DMS53 (cell line): ENCODE results near the gene WIPI1.
"Not testable (repeated sequence)": the region's sequence is repeated elsewhere in the genome, so short reads cannot be mapped to it uniquely, and the experiment has no call there.

Experiments
- DNase-seq: peaks from one replicate; lab custom pipeline; 2025; lab: John Stamatoyannopoulos, UW

WIPI1 gene

DNA sequence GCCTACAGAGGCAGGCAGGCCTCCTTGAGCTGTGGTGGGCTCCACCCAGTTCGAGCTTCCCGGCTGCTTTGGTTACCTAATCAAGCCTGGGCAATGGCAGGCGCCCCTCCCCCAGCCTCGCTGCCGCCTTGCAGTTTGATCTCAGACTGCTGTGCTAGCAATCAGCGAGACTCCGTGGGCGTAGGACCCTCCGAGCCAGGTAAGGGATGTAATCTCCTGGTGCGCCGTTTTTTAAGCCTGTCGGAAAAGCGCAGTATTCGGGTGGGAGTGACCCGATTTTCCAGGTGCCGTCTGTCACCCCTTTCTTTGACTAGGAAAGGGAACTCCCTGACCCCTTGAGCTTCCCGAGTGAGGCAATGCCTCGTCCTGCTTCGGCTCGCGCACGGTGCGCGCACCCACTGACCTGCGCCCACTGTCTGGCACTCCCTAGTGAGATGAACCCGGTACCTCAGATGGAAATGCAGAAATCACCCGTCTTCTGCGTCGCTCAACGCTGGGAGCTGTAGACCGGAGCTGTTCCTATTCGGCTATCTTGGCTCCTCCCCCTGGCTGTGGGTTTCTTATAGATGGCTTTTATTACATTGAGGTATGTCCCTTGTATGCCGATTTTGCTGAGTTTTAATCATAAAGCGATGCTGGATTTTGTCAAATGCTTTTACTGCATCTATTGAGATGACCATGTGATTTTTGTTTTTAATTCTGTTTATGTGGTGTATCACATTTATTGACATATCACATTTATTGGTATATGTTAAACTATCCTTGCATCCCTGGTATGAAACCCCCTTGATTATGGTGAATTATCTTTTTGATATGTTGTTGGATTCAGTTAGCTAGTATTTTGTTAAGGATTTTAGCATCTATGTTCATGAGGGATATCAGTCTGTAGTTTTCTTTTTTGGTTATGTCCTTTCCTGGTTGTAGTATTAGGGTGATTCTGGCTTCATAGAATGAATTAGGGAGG is 43.4 kb downstream of the WIPI1 start:
- peak; percentile 71 for DNase-seq

DNA sequence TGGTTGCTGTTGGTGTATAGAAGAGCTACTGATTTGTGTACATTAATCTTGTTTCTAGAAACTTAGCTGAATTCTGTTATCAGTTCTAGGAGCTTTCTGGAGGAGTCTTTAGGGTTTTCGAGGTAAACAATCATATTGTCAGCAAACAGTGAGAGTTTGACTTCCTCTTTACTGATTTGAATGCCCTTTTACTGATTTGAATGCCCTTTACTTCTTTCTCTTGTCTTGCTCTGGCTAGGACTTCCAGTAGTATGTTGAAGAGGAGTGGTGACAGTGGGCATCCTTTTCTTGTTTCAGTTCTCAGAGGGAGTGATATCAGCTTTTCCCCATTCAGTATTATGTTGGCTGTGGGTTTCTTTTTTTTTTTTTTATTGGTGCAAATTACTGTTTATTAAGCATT is 49.6 kb downstream of the WIPI1 start:
- not testable (repeated sequence) for DNase-seq

DNA sequence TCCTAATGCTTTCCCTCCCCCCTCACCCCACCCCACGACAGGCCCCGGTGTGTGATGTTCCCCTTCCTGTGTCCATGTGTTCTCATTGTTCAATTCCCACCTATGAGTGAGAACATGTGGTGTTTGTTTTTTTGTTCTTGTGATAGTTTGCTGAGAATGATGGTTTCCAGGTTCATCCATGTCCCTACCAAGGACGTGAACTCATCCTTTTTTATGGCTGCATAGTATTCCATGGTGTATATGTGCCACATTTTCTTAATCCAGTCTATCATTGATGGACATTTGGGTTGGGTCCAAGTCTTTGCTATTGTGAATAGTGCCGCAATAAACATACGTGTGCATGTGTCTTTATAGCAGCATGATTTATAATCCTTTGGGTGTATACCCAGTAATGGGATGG is 53.5 kb downstream of the WIPI1 start:
- DNase-seq, result not testable (repeated sequence)

DNA sequence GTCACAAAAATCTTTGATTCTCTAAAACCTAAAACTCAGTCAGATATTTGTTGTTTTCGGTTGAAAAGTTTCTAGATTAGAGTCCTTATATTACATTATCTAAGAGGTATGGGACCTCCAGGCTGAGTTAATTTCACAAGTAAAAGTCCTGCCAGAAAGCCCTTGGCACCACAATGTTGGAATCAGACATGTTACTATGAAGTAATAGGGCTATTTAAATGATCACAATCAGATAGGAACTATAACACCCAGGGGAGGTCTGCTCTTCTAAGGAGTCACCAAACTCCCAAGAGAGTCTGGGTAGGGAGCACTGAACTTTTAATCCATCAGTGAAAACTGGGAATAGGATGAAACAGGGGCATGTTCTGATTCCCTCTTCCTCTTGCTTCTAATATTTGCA is 54.2 kb downstream of the WIPI1 start:
- no peak for DNase-seq

DNA sequence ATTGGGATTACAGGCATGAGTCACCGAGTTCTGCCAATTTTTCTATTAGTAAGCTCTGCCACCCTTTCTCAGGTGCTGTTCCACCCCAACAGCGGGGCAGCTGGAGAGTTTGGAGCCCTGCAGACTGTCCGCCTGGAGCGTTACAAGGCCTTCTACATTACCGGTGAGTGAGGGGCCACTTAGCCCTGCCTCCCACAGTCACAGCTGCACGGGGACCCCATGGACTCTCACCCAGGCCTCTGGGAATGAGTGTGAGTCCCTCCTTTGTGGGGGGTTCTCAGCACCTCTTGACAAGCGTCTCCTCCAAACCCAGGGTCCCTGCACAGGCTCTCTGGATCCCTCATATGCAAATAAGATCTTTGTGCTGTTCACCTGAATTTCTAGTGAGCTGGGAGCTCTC is 56.0 kb downstream of the WIPI1 start:
- DNase-seq, result no peak

DNA sequence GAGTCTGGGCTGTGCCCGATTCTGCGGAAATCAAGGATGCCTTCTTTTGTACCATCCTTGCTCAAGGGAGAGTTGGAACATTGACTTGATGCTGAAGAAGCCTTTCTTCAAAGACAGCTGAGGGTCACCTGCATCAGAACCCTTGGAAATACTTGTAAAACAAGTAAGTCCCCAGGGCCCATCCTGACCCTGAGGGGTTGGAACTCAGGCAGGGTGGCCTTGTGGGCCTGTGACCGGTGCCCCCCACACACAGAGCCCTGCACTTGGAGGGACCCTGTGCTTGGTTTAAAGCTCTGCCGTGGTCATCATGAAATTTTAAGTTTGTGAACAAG is 56.9 kb downstream of the WIPI1 start:
- no peak for DNase-seq

DNA sequence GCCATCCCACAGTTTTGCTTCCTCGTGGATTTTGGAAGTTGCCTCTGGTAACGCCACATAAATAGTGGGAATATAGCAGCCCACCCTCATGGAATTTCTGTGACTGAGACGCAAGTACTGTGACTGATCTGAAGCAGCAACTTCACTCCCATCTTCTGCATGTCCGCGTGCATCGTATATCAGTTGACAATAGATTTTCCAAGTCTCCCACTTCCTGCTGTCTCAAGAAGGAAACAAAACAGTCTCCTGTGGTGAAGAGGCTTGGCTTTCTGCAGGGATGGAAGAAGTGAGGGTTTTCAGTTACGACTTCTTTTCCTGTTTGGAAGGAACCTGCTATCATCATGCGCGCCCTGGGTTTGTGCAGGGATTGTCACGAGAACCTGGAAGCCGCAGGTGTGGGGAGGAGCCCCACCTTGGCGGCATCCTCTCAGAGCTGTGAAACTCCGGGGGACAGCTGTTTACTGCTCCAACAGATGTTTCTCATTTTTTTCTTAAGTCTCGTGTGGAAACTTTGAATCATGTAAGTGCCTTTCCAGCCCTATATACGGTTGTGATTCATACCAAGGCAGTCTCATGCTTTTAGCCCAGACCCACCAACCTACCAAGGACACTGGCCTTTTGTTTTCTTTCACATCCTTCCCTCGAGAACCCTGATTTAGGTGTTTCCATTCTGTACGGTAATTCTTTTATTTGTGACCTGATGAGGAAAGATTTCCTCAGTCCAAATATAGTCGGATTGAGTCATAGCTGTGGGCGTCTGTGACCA is 57.5 kb downstream of the WIPI1 start:
- no peak for DNase-seq

DNA sequence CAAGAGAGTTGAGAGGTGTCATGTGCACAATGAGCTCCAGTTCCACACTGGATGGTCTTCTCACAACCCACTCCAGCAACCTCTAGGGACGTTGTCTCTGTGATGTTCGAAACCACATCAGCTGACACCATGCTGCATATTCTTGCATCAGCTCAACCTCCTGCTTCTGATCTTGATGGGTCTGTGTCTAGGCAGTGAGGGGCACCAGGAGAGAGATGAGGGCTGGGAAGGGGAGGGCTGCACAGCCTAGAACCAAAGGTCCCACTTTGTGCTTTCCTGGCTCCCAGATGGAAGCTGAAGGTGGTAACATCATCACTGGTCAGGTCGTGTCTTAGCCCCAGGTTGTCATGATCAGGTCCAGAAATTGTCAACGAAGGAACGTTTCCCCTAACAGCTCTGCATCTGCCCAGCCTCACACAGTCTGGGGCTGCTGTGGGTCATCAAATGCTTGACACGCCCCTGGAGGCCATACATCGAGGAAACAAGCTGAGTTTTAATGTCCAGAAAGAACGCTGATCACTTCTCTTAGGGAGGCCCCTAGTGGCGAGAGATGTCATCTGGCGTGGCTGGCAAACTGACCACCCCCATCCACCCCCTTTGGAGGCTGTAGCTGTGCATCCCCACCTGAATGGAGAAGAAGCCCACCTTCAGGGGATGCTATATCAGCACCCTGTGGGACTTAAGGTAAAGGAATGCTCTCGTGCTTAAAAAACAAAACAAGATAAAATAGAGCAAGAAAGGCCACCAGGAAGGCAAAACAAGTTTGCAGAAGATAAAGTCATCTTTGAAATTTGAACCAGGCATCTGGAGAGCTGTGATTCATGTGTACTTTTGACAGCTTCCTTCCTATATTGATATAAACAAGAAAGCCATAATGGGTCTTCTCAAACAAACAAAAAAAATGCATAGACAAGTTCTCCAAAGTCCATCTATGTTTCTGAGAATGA is 58.3 kb downstream of the WIPI1 start:
- DNase-seq, result peak; percentile 86

DNA sequence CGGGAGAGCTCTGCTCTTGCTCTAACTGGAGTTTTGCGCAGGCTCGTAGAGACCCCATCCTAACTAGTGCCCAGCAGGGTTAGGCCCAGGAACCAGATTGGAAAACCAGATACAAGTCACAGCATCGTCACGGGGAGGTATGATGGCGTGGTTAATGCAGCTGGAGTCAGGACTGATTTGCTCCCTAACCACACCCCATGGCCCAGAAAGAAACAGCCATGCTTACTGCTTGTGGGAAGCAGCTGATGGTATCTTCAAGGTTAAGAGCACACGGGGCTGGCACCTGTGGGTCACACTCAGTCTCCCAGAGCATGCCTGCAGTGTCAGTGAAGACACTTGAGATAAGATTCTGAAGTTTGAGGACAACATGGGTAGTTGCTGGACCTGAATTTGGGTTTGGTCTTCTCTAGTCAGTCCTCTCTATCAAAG is 60.2 kb downstream of the WIPI1 start:
- no peak for DNase-seq

DNA sequence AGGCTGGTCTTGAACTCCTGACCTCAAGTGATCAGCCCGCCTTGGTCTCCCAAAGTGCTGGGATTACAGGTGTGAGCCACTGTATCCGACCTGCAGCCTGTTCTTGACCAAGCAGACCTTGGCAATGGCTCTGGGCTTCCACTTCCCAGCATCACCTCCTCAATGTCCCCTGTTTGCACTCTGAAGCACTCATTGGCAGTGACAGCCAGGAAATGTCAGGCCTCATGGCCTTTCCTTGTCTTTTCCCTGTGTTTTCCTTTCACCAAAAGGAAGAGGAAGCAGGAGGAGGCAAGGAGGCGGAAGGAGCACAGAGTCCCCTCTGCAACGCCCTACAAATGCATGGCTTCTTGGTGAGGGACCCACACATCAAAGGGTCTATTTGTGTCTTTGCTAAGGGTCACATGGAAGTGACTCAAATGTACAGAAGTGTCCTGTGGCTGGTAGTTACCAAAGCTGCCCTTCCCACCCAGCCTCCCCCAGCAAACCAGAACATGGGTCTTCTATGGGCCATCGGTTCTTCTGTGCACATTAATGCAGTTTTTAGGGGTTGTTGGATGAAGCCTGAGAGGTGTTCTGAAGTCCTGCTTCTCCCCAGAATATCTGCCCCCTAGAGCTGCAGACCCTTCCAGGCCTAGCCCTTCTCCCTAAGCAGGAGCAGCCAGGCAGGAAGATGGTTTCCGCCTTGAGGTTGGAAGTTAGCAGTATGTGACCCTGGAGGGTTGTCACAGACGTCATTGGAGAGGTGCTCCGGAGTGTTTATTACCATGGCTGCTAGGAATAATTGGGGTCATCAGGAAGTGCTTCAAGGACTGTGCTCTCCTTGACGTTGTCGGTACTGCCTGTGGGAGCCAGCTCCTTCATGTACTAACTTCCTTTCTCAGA is 60.8 kb downstream of the WIPI1 start:
- no peak for DNase-seq

DNA sequence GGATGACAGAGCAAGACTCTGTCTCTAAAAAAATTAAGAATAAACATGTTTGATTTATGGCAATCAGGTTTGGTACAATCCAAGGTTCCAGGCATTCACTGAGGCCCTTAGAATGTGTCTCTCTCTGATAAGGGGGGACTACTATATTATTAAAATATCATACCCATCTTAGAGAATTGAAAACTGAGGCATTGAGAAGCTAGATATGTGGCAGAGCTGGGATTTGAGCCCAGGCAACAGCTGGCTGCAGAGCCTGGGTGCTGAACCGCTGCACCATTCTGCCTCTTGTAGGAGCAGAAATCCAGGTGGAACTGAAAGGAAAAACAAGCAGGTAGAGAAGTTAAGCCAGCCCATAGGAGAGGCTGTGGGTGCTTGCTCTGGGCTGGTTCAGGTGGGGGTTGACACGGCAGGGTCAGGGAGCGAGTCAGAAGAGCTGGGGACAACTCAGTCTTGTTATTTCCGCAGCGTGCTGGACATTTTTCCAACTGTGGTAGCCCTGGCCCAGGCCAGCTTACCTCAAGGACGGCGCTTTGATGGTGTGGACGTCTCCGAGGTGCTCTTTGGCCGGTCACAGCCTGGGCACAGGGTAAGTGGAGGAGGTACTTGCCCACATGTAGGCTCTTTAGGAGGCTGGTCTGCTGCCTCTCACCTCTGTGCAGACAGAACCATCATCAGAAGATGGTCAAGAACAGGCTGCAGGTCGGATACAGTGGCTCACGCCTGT is 62.5 kb downstream of the WIPI1 start:
- DNase-seq, result no peak

DNA sequence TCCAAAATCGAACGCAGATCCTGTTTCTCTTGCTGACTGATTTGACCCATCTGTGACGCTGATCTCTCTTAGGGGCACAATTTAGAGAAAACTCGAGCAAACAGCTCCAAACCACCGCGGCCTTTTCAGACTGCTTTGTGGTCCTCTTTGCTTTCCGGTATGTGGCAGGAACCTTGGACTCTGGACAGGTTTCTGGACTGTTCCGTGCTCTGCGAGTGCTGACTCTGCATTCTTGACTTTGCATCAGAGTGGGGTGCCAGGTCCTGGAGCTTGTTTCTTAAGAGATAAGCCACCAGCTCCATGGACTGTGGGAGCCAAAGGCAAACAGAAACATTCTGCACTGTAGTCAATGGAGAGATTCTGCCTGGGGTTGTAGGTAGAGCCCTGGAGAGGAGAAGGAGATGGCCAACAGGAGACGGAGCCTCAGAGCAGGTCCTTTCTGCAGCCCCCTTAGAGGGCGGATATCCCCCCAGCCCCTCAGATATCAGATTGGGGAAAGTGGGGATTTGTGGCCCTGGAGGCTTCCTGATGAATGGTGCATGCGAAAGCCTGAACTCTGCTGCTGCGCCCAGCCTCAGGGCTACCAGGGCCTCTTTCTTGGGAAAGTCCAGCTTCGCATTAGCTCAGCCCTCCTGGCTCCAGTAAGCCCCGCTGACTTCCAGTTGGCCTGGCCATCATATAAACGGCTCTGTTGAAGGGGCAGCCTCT is 65.6 kb downstream of the WIPI1 start:
- no peak for DNase-seq

DNA sequence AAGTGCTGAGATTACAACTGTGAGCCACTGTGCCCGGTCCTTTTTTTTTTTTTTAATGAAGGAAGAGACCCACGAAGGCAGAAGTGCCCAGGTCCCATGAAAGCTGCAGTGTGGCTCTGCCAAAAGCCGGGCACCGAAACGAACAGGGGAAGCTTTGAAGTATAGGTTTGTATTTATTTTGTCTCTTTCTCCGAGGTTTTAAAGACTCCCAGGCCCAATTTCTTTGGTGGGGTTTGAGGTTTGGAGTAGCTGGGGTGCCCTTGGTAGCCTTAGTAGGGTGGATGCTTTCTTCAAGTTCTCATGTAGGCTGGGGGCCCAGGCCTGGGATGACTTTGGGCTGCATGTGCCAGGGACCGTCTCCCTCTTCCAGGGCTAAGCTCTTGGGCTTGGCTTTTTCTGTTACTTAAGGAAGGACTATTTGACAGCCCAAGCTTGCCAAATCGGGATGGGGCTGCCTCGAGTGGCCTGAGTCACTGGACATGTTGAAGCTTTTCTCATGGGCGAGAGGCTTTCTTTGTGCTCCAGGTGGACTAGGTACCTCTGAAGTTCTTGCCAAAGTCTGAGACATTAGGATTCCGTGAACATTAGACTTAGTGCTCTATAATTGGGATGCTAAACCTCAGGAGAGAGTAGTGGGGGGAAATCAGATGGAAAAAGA is 66.3 kb downstream of the WIPI1 start:
- DNase-seq, result no peak

DNA sequence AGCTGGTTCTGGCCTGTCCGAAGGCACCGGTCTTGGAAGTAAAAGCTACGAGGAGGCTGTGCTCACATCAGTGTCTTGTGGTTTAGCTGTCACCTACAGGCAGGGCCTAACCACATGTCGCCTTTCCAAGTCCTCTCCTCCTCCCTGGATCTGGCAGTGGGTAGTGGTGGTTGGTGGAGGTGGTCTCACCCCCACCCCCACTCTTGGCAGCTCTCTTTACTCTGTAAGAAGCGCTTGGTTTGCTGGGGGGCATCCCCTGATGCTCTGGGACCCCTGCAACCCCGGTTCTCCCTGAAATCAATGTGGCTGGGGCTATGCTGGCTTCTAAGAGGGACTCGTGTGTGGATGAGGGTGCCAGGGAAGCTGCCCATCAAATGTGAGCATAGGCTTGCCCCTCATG is 68.3 kb downstream of the WIPI1 start:
- no peak for DNase-seq

DNA sequence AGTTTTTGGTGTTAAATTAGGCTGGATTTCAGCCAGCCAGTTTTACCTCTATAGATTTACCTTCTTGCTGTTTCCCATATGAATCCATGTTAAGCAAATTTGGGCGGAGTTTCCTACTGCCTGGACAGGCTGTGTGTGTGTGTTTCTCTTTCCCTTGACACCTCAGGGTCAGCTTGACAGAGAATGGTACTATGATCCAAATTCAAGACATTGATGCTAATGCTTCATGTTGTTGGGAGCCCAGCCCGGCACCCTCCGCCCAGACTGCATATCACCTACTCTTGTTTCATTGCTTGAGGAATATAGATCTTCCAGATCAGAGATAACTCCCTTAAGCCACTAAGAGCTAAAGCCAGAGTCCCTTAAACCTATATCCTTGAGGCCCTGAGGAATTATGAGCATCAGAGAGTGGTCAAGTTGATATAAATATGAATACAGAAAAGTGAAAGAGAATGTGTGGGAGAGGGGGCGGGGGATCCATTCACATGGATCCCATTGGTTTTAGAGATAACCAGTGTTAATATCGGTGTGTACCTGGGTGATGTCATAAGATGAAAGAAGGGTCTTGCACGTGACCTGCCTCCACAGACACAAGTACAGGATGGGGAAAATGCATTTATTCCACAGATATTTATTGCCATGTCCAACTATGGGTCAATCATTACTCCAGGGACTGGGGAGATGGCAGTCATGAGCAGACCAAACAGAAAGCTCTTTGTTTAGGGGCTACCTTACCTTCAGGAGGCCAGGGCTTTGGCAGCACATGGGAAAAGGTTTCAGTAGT is 69.7 kb downstream of the WIPI1 start:
- no peak for DNase-seq

DNA sequence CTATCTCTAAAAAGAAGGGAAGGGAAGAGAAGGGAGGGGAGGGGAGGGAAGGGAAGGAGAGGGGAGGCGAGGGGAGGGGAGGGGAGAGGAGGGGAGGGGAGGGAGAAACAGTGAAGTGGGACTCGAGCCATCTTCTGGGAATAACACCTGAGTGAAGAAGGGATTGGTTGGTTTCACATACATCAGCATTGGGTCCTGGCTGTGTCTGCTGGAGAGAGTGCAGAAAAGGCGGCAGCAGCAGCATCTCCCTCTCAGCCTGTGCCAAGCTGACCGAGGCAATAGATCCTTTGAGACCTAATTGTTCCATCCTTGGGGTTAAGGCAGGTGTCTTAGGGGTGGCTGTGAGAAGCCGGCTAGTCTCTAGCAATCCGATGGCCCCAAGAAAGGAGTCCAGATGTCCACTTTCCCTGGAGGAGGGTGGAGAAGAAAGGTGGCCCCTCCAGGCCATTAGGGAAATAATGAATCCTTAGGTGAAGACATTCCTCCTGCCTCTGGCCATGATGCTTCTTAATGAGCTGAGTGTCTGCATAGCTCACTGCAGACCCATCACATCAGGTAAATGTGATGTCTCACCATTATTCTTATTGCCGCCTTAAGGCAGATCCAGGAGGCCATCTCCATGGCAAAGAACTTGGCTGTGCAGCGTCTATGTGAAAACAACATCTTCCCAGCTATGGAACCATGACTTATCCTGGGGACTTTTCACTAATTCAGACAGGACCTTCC is 71.6 kb downstream of the WIPI1 start:
- DNase-seq, result no peak

DNA sequence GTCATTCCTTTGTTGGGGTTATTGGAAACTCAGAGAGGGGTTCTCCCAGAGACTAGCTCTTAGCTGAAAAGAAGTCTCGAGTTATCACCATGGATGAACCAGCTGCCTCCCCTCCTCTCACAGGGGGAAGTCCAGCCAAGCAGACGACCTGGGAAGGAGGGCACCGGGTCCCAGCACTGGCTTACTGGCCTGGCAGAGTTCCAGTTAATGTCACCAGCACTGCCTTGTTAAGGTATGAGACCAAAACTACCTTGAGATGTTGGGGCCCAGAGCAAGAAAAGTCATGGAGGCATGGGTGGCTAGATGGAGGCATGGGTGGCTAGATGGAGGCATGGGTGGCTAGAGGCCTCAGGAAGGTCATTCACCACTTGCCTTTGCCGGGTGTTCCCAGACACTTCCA is 72.4 kb downstream of the WIPI1 start:
- no peak for DNase-seq

DNA sequence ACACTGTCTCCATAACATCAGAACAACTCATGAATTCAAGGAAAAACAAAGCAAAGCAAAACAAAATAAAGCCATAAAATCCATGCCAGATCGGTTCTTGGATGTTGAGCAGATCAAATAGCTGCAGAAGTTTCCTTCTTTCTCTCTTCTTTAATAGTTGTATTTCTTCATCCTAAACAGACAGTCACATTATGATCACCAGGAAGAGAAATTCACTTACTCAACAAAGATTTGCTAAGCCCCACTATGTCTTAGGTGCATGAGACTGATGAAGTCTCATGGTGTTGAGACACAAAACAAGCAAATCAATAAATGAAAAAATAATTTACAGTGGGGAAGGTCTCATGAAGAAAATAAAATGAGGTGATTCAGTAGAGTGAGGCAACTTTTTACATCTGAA is 72.8 kb downstream of the WIPI1 start:
- DNase-seq, result no peak
